GM23338 (cell line): ENCODE data around the gene PRAMEF1. TPM values are rescaled to one million over a fixed set of nuclear protein-coding genes. Genes with fewer than 3 reads are reported as not detected.

ENCODE experiments used
- ATAC-seq: fragments of 200-7000 bp; cut with Tn5 transposase; 3 replicates; pipeline ENCODE4 v1.9.1; 2020
- DNase-seq: peaks from one replicate; pipeline ENCODE4 v3.0.0-alpha.2; 2015; ENCODE audit warnings: low spot score
- H2AFZ ChIP-seq: fragments of 200-600 bp; sonication (generic); 2 replicates; pipeline ENCODE4 v1.8.0; 2016; ENCODE audit warnings: antibody characterized with exemption, mild to moderate bottlenecking, moderate library complexity
- H3F3A ChIP-seq: fragments of 200-600 bp; sonication (generic); replicated peaks from 2 replicates; pipeline ENCODE4 v1.8.0; 2017; ENCODE audit warnings: antibody characterized with exemption, mixed run types, low read depth
- H3K27ac ChIP-seq: fragments of 200-600 bp; sonication (generic); 2 replicates; pipeline ENCODE4 v1.6.1; 2016; ENCODE audit warnings: low read depth
- H3K27me3 ChIP-seq: fragments of 200-600 bp; sonication (generic); 2 replicates; pipeline ENCODE4 v1.8.0; 2016; ENCODE audit warnings: mild to moderate bottlenecking, mixed run types, moderate library complexity; ENCODE audit not compliant: insufficient read depth
- H3K36me3 ChIP-seq: fragments of 200-600 bp; sonication (generic); 2 replicates; pipeline ENCODE4 v1.8.0; 2016; ENCODE audit warnings: mild to moderate bottlenecking; ENCODE audit not compliant: insufficient read depth
- H3K4me1 ChIP-seq: fragments of 200-600 bp; sonication (generic); 2 replicates; pipeline ENCODE4 v1.8.0; 2016; ENCODE audit warnings: mild to moderate bottlenecking, moderate library complexity; ENCODE audit not compliant: insufficient read depth
- H3K4me2 ChIP-seq: fragments of 200-600 bp; sonication (generic); 2 replicates; pipeline ENCODE4 v1.7.1; 2017; ENCODE audit warnings: mixed run types
- H3K4me3 ChIP-seq: fragments of 200-600 bp; sonication (generic); 2 replicates; pipeline ENCODE4 v1.6.1; 2016; ENCODE audit warnings: mixed run types
- H3K79me2 ChIP-seq: fragments of 200-600 bp; sonication (generic); replicated peaks from 2 replicates; pipeline ENCODE4 v1.8.0; 2017; ENCODE audit warnings: mild to moderate bottlenecking; ENCODE audit not compliant: insufficient read depth
- H3K9me2 ChIP-seq: fragments of 200-600 bp; sonication (generic); 2 replicates; pipeline ENCODE4 v1.8.0; 2017; ENCODE audit not compliant: insufficient read depth
- H4K20me1 ChIP-seq: fragments of 200-600 bp; sonication (generic); replicated peaks from 2 replicates; pipeline ENCODE4 v1.8.0; 2017; ENCODE audit warnings: mild to moderate bottlenecking; ENCODE audit not compliant: insufficient read depth
- H3K27ac Mint-ChIP-seq: 2 replicates; pipeline ENCODE4 v1.8.0; 2020; ENCODE audit warnings: inconsistent platforms, mild to moderate bottlenecking, moderate library complexity, mixed read lengths
- H3K27me3 Mint-ChIP-seq: 3 replicates; pipeline ENCODE4 v1.8.0; 2022; ENCODE audit warnings: low read depth, mild to moderate bottlenecking, moderate library complexity, mixed read lengths, inconsistent platforms; ENCODE audit not compliant: insufficient read depth, poor library complexity
- H3K36me3 Mint-ChIP-seq: 3 replicates; pipeline ENCODE4 v1.8.0; 2021; ENCODE audit warnings: low read depth, mild to moderate bottlenecking, inconsistent platforms, moderate library complexity, mixed read lengths
- H3K4me1 Mint-ChIP-seq: 3 replicates; pipeline ENCODE4 v1.8.0; 2020; ENCODE audit warnings: mild to moderate bottlenecking, inconsistent platforms, mixed read lengths
- H3K4me3 Mint-ChIP-seq: 3 replicates; pipeline ENCODE4 v1.8.0; 2021; ENCODE audit warnings: moderate library complexity, mild to moderate bottlenecking, inconsistent platforms, mixed read lengths
- H3K9me3 Mint-ChIP-seq: 3 replicates; pipeline ENCODE4 v1.8.0; 2020; ENCODE audit warnings: moderate library complexity, mild to moderate bottlenecking, inconsistent platforms, mixed read lengths
- CREB1 ChIP-seq: fragments of 250-450 bp; sonication (Bioruptor Pico); IDR thresholded peaks from 2 replicates; pipeline ENCODE4 v1.5.0; 2020; ENCODE audit warnings: low read depth, mild to moderate bottlenecking, moderate library complexity
- CTCF ChIP-seq, 2 experiments: fragments of 200-600 bp in 1 of 2; sonication (generic) in 1 of 2; conservative IDR thresholded peaks; 2 replicates each; pipeline versions ENCODE4 v1.5.1 to v1.6.1; 2016 to 2017; ENCODE audit warnings: antibody characterized with exemption in 2 of 2, low read depth in 2 of 2, mild to moderate bottlenecking in 2 of 2, moderate library complexity in 1 of 2
- EZH2 ChIP-seq: fragments of 200-600 bp; sonication (generic); IDR thresholded peaks from one replicate; pipeline ENCODE4 v1.8.0; 2017; ENCODE audit warnings: antibody characterized with exemption, mild to moderate bottlenecking, low read depth; ENCODE audit not compliant: unreplicated experiment
- EZH2phosphoT487 ChIP-seq: fragments of 200-600 bp; sonication (generic); IDR thresholded peaks from one replicate; pipeline ENCODE4 v1.8.1; 2018; ENCODE audit warnings: antibody characterized with exemption; ENCODE audit not compliant: unreplicated experiment
- JUNB ChIP-seq: IDR thresholded peaks from one replicate; pipeline ENCODE4 v1.6.1; 2016; ENCODE audit warnings: antibody characterized with exemption; ENCODE audit not compliant: unreplicated experiment
- NANOG ChIP-seq: IDR thresholded peaks from 2 replicates; pipeline ENCODE4 v1.6.1; 2016; ENCODE audit warnings: antibody characterized with exemption, borderline replicate concordance
- POLR2AphosphoS5 ChIP-seq: IDR thresholded peaks from 2 replicates; pipeline ENCODE4 v1.6.1; 2016; ENCODE audit warnings: antibody characterized with exemption, low read depth
- REST ChIP-seq: IDR thresholded peaks from one replicate; pipeline ENCODE4 v1.6.1; 2018; ENCODE audit warnings: antibody characterized with exemption; ENCODE audit not compliant: unreplicated experiment
- STAT1 ChIP-seq: IDR thresholded peaks from one replicate; pipeline ENCODE4 v1.6.1; 2016; ENCODE audit warnings: antibody characterized with exemption; ENCODE audit not compliant: unreplicated experiment
- ZNF114 ChIP-seq: fragments of 250-450 bp; sonication (Bioruptor Pico); IDR thresholded peaks from 2 replicates; pipeline ENCODE4 v1.5.0; 2020; ENCODE audit warnings: mild to moderate bottlenecking, moderate library complexity
- ZNF331 ChIP-seq: fragments of 250-450 bp; sonication (Bioruptor Pico); IDR thresholded peaks from 2 replicates; pipeline ENCODE4 v1.5.0; 2020; ENCODE audit warnings: low read depth, mild to moderate bottlenecking, moderate library complexity
- polyA plus RNA-seq: library from polyadenylated mRNA; unstranded; fragments of >200 nt; fragmentation: Nextera tagmentation; extraction: Ambion mirVana; gene quantifications from 2 replicates; pipeline ENCODE4 v1.2.1, GENCODE V29; 2016
- total RNA-seq: library from RNA; depleted of rRNA; stranded (reverse); fragments of >200 nt; shearing (Covaris generic); gene quantifications from 2 replicates; pipeline ENCODE4 v1.2.3, GENCODE V29; 2014
- TF ChIP-seq, protein P1 (sequence below): fragments of 250-450 bp; sonication (Bioruptor Pico); IDR thresholded peaks from 2 replicates; pipeline ENCODE4 v1.5.0; 2020; ENCODE audit warnings: mild to moderate bottlenecking, moderate library complexity
- TF ChIP-seq, protein P2 (sequence below): IDR thresholded peaks from 2 replicates; pipeline ENCODE4 v1.6.1; 2016; ENCODE audit warnings: antibody characterized with exemption

PRAMEF1 gene
- total and polyA plus RNA-seq, 2 experiments from 2014 or later, result not detected

DNA sequence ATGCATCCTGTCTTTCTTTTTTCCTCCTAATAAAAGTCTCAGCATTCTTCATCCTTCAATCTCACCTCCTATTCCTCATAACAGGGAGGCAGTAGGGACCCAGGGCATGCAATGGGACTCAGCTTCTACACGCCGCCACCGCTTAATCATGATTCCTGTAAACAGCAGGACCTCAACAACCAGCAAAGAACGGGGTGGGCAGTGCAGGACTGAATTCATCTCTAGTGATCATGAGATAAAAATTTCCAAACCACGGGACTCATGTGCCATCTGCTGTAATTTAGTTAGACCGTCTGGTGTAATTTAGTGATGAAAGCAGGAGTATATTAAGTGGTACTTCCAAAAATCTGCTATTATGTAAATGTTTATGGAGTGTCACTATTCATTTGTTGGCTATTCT, 12.3 kb upstream of the PRAMEF1 start:
- Histone ChIP-seq H2AFZ (no peak overlapping the region), H3K27ac (no peak overlapping the region), H3K79me2 (no peaks in the 10 kb centered on the region), H4K20me1 (no peaks in the 10 kb centered on the region), H3K4me2 (no peak overlapping the region), H3K27me3 (no peaks in the 10 kb centered on the region), H3K4me1 (peaks cover 6% of the 10 kb centered on the region; the same call in 1 of the 2 replicates), H3F3A (no peaks in the 10 kb centered on the region), H3K36me3 (no peaks in the 10 kb centered on the region), H3K4me3 (no peak overlapping the region), H3K9me2 (no peaks in the 10 kb centered on the region)
- Mint-ChIP-seq H3K9me3 (peaks cover 29% of the 10 kb centered on the region), H3K27me3 (peaks cover 2% of the 10 kb centered on the region), H3K27ac (no peak overlapping the region), H3K4me3 (no peak overlapping the region), H3K4me1 (0 out of 3 replicates have a peak, but pooled peaks cover 5% of the 10 kb centered on the region), H3K36me3 (no peaks in the 10 kb centered on the region)
- DNase-seq (no peak), ATAC-seq (no peak)
- TF ChIP-seq CTCF (conservative IDR thresholded peaks at IDR 0.05; ENCODE audit: low read depth in 2 of 2) (no peak), NANOG (no peak), EZH2phosphoT487 (no peak), JUNB (no peak), POLR2AphosphoS5 (no peak), ZNF331 (CRISPR knock-in tag) (no peak), ZNF114 (CRISPR knock-in tag) (no peak), STAT1 (no peak), REST (no peak), EZH2 (no peak), CREB1 (CRISPR knock-in tag) (no peak)
- TF ChIP-seq, protein P1, sequence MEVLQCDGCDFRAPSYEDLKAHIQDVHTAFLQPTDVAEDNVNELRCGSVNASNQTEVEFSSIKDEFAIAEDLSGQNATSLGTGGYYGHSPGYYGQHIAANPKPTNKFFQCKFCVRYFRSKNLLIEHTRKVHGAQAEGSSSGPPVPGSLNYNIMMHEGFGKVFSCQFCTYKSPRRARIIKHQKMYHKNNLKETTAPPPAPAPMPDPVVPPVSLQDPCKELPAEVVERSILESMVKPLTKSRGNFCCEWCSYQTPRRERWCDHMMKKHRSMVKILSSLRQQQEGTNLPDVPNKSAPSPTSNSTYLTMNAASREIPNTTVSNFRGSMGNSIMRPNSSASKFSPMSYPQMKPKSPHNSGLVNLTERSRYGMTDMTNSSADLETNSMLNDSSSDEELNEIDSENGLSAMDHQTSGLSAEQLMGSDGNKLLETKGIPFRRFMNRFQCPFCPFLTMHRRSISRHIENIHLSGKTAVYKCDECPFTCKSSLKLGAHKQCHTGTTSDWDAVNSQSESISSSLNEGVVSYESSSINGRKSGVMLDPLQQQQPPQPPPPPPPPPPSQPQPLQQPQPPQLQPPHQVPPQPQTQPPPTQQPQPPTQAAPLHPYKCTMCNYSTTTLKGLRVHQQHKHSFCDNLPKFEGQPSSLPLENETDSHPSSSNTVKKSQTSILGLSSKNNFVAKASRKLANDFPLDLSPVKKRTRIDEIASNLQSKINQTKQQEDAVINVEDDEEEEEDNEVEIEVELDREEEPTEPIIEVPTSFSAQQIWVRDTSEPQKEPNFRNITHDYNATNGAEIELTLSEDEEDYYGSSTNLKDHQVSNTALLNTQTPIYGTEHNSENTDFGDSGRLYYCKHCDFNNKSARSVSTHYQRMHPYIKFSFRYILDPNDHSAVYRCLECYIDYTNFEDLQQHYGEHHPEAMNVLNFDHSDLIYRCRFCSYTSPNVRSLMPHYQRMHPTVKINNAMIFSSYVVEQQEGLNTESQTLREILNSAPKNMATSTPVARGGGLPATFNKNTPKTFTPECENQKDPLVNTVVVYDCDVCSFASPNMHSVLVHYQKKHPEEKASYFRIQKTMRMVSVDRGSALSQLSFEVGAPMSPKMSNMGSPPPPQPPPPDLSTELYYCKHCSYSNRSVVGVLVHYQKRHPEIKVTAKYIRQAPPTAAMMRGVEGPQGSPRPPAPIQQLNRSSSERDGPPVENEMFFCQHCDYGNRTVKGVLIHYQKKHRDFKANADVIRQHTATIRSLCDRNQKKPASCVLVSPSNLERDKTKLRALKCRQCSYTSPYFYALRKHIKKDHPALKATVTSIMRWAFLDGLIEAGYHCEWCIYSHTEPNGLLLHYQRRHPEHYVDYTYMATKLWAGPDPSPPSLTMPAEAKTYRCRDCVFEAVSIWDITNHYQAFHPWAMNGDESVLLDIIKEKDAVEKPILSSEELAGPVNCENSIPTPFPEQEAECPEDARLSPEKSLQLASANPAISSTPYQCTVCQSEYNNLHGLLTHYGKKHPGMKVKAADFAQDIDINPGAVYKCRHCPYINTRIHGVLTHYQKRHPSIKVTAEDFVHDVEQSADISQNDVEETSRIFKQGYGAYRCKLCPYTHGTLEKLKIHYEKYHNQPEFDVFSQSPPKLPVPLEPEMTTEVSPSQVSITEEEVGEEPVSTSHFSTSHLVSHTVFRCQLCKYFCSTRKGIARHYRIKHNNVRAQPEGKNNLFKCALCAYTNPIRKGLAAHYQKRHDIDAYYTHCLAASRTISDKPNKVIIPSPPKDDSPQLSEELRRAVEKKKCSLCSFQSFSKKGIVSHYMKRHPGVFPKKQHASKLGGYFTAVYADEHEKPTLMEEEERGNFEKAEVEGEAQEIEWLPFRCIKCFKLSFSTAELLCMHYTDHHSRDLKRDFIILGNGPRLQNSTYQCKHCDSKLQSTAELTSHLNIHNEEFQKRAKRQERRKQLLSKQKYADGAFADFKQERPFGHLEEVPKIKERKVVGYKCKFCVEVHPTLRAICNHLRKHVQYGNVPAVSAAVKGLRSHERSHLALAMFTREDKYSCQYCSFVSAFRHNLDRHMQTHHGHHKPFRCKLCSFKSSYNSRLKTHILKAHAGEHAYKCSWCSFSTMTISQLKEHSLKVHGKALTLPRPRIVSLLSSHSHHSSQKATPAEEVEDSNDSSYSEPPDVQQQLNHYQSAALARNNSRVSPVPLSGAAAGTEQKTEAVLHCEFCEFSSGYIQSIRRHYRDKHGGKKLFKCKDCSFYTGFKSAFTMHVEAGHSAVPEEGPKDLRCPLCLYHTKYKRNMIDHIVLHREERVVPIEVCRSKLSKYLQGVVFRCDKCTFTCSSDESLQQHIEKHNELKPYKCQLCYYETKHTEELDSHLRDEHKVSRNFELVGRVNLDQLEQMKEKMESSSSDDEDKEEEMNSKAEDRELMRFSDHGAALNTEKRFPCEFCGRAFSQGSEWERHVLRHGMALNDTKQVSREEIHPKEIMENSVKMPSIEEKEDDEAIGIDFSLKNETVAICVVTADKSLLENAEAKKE, result no peak
- TF ChIP-seq, protein P2, sequence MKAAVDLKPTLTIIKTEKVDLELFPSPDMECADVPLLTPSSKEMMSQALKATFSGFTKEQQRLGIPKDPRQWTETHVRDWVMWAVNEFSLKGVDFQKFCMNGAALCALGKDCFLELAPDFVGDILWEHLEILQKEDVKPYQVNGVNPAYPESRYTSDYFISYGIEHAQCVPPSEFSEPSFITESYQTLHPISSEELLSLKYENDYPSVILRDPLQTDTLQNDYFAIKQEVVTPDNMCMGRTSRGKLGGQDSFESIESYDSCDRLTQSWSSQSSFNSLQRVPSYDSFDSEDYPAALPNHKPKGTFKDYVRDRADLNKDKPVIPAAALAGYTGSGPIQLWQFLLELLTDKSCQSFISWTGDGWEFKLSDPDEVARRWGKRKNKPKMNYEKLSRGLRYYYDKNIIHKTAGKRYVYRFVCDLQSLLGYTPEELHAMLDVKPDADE, result no peak
